Activated CD4-positive, alpha-beta T cell treated with anti-CD3 and anti-CD28 coated beads, Interleukin-2, amount 50 U/mL, for 4 hours (primary cell): ENCODE measurements around the gene MX2.
"Not testable (repeated sequence)": the region's sequence is repeated elsewhere in the genome, so short reads cannot be mapped to it uniquely, and the experiment has no call there.

Source experiments
- DNase-seq, 2 experiments: peaks; one replicate each; pipeline ENCODE4 v3.0.0-alpha.2; 2020

MX2 gene

GRCh38 chr21:41342035-41342434 lies 19.8 kb upstream of the MX2 start:
- DNase-seq = no peak

GRCh38 chr21:41344146-41344545 lies 17.7 kb upstream of the MX2 start:
- no peak for DNase-seq

DNA sequence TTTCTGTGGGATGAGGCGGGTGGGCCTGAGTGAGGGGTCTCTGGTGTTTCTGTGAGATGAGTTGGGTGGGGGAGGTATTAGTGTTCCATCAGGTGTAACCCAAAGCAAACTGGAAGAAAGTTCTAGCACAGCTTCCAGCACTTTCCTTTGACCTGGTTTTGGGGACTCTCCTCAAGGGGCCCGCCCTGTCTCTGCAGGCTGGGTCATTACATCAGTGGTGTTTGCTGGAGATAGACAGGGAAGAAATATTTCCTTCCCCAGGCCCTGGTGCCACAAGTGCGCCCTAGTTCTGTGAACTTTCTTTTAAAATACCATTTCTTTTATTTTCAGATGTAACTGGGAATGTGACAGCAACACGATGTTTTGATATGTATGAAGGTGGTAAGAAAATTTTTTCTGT lies 16.5 kb upstream of the MX2 start:
- no peak for DNase-seq

DNA sequence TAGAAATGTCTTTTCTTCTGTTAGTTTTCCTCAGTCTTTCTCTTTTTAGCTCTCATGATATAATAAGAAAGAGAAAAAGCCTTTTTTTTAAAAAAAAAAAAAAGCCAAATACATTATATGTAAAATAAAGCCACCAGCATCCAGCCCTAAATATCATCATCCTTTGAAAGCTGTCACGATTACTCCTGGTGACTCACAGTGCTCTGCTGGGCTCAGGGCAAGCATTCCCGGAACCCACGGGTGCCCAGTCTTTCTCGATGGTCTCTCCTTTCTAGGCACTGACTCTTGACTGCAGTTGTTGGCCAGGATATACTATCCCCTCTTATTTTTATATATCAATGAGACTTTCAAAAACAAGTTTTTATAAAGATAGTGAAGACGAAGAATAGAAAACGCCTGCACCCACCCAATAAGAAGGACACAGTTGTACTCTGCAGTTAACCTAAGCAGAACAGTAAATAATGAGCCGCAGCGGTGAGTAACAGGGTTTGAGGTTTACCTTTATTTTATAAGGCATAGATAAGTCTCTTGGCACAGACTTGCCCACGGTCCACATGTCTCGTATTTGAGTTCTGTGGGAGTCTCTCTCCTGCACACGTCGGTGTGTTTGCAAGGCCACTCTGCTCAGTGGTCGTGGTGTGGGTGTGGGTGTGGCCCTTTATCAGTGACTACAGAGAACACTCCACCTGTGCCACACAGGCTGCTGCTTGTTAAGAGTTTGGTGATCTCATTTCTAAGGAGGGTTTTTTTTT lies 15.7 kb upstream of the MX2 start:
- no peak for DNase-seq

DNA sequence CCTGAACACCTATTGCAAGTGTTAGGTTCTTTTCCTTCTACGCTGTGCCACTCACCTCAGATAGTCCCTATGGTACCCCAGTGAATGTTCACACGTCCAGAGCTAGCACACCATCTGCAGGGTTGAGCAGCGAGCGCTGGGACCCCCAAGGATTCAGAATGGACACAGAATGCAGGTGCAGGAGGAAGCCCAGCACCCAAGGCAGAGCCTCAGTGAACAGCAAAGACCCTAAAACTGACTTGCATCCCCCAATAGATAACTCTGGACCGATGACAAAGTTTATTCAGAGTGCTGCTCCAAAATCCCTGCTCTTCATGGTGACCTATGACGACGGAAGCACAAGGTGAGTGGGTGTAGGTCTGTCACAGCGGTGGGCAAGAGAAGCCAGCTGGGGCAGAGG lies 15.1 kb upstream of the MX2 start:
- no peak for DNase-seq

- no peak for DNase-seq
Observed at GRCh38 chr21:41348434-41348833, 13.4 kb upstream of the MX2 start.

DNA sequence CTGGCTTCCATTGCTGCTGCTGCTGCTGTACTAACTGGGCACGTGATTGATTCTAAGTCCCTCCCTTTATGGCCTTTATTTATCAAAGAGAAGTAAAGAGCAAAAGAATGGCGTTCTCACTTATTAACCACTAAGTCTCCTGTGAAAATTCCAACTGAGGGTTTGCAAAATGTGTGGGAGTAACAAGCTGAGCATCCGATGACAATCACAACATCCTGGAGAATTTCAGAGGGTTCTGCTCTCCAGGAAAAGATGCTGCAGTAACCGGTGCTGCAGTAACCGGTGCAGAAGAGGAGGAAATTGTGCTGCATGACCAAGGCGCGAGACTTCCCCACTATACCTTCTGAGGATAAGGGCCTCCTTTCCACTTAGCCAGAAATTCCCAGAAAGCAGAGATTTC lies 12.7 kb upstream of the MX2 start:
- no peak for DNase-seq

GRCh38 chr21:41349619-41350390 lies 12.0 kb upstream of the MX2 start:
- no peak for DNase-seq

DNA sequence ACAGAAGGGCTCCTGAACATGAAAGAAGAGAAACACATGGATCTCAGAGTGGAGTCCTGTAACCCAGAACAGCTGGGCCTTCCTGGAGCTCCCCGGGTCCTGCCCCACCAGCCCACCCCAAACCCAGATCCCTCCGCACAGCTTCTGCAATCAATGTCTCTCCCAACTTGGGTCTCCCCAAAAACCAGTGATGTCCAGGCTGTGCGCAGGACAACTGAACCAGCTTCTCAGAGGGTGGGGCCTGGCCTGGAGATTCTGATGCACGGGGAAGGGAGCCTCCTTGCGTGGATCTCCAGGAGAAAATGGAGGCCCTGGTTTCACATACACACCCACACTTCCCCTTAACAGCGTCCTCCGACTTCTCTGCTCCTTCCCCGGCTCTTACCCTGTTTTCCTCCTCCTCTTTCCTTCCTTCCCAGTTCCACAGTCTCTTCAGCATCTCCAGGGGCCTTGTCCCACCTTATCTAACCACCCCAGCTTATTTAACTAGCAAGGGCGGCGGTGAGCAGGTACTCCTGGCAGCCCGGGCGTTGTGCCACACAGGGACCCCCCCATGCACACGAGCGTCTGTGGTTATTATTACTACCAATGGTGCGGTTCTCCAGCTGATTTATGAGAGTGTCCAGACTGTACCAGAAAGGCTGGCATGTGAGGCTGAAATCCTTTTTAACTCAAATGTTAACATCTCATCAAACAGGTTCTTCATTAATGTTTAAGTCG lies 11.2 kb upstream of the MX2 start:
- no peak for DNase-seq

DNA sequence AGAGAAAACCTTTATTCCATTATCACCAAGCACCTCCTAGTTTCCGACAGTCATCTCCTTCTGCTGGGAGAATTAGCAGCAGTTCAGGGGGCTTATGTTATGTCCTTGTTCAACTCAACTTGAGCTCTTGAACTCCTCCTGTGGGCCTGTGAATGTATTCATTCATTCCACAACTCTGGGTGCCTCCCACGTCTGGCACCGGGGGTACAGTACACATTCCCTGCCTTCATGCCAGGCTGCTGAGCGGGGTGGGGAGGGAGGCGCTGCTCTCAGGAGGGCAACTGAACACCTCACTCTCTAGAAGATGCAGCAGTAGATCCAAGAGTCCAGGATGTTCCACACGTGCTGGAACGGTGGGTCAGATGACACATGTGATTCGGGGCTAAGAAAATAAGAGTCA lies 4.3 kb upstream of the MX2 start:
- no peak for DNase-seq

GRCh38 chr21:41358193-41359166 lies 3.3 kb upstream of the MX2 start:
- DNase-seq = no peak

DNA sequence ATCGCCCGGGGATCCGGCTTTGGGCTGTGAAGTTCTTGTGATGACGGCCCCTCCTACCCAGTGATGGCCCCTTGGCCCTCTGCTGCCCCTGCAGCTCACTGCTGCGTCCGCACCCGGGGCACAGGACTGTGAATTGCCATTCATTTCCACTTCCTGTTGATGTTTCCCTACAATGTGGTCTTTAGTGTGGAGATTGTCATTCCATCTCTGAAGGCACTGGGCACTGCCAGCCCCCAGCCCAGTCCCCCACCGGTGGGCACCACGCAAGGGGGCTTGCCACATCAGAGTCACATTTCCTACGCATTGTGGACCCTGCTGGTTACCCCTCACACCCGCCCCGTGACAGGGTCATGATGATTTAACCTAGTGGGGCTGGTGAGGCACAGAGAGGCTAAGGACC lies 2.5 kb upstream of the MX2 start:
- DNase-seq = no peak

DNA sequence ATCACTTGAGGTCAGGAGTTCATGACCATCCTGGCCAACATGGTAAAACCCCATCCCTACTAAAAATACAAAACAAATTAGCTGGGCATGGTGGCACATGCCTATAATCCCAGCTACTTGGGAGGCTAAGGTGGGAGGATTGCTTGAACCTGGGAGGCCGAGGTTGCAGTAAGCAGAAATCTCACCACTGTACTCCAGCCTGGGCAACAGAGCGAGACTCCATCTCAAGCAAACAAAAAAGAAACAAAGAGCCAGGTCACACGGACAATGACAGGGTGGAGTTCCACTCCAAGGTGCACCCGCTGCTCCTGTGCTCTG lies 2.1 kb upstream of the MX2 start:
- not testable (repeated sequence) for DNase-seq

DNA sequence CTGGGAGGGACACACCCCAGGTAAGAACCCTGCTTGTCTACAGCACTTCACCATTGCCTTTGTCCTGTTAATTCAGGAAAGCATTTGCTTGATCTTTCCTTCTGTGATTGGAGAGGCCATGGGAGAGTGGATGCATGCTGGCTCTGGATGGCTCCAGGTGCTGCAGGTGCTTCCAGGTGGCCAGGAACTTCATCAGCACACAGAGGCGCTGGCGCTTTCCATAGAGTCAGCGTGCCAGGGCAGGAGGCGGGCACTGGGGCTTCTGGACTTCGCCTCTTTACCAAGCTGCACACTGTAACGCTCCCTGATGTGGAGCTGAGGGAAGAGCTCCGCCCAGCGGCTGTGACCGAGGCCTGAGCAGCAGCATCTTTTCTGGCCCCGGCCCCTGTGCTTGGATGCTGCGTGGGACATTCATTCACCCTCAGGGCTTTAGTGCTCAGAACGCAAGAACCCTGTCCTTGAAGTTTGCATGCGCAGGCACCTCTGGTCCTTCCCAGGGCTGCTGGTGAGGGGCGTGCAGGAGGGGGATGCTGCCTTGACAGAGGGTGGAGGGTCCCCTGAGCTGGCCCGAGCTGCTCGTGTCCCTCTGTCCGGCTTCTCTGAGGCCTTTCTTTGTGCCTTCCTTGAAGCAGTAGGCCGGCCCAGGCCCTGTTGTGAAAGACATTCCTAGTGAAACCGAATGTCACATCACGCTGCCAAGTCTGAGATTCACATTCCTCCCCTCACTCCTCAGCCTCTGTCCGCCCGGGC lies 1.6 kb upstream of the MX2 start:
- DNase-seq = no peak

GRCh38 chr21:41361053-41361785 lies 608 bp upstream of the MX2 start:
- no peak for DNase-seq

GRCh38 chr21:41362605-41363369 lies 960 bp downstream of the MX2 start:
- DNase-seq = peak in 1 of 2 experiments; percentile 12

DNA sequence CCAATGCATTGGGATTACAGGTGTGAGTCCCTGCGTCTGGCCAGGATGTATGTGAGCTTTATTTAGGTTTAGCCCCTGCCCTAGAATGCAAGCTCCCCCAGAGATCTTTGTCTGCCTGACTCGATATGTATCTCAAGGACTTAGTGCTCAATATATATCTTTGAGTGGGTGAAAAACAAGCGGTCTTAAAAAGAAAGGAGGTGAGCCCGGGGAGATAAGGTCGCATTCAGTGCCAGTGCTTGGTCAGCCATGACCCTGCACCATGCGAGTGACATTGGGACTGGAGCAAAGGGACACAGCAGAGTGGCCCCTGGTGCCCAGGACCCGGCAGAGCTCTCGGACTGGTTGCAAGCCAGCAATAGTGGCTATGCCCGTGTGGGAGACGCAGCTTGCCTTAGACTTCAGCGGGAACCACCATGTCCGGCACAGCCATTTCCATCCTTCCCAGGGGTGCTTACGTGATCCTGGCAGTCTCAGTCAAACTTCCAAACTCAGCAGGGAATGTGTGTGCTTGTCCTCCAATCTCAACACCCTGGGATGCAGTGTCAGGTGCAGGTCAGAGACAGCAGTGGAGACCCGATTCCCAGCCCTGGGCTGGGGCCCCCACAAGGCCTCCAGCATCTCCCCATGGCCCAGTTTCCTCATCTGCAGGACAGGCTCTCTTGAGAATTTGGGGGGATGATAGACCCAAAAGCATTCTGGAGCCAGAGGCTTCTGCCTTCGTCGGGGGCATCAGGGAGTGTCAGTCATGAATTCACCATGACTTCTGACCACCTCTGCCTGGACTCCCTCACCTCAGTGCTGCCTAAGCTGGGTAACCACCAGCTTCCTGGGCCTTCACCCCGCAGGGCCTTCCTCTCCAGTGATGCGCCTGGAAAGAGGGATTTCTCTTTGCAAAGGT lies 1.8 kb downstream of the MX2 start:
- no peak for DNase-seq

DNA sequence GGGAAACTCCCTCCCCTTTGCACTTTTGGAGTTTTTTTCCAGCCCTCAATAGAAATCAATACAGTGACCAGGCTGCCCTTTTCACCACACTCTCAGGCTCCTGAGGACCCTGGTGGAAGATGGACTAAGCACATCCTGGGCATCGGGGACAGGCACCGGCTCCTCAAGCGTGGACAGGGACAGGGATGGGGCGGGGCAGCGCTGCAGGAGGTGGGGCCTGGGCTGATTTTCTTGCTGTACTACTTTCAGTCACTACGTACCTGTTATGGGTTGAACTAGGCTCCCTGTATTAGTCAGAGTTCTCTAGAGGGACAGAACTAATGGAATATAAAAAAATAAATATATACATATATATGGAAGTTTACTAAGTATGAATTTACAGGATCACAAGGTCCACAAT lies 2.5 kb downstream of the MX2 start:
- no peak for DNase-seq

- no peak for DNase-seq
Observed at GRCh38 chr21:41365377-41366107, 3.7 kb downstream of the MX2 start.
